Esophagus squamous epithelium (tissue), 4 donors: ENCODE measurements around the gene CACUL1.

Experiments
- POLR2A ChIP-seq, 4 donors: fragments of 450-650 bp; IDR thresholded peaks; one replicate each; pipeline ENCODE4 v1.6.1; 2017; ENCODE audit warnings: antibody characterized with exemption in 4 of 4, mild to moderate bottlenecking in 4 of 4, moderate library complexity in 3 of 4
- TF ChIP-seq, protein P1 (sequence below), 6 experiments: fragments of 450-650 bp in 4 of 6; fragments of 200-600 bp in 2 of 6; sonication (generic) in 2 of 6; IDR thresholded peaks; one replicate each; pipeline ENCODE4 v1.5.1; 2016 to 2019; ENCODE audit warnings: antibody characterized with exemption in 6 of 6, mild to moderate bottlenecking in 4 of 6, moderate library complexity in 4 of 6

DNA sequence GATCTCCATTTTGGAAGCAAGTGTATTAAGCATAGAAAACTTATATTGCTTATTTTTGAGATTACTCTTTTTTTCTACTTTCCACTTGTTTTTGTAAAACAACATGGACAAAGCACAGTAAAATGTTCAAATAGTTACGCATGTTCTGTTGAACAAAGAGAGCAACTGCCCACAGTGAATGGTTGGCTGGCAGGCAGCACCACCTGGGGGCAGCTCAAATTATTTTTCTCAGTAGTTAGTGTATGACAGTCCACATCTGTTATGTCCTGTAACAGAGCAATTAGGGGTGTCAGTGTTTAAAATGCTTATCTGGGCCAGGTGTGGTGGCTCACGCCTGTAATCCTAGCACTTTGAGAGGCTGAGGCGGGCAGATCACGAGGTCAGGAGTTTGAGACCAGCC lies 46.1 kb upstream of the CACUL1 start:
- TF ChIP-seq, protein P1, sequence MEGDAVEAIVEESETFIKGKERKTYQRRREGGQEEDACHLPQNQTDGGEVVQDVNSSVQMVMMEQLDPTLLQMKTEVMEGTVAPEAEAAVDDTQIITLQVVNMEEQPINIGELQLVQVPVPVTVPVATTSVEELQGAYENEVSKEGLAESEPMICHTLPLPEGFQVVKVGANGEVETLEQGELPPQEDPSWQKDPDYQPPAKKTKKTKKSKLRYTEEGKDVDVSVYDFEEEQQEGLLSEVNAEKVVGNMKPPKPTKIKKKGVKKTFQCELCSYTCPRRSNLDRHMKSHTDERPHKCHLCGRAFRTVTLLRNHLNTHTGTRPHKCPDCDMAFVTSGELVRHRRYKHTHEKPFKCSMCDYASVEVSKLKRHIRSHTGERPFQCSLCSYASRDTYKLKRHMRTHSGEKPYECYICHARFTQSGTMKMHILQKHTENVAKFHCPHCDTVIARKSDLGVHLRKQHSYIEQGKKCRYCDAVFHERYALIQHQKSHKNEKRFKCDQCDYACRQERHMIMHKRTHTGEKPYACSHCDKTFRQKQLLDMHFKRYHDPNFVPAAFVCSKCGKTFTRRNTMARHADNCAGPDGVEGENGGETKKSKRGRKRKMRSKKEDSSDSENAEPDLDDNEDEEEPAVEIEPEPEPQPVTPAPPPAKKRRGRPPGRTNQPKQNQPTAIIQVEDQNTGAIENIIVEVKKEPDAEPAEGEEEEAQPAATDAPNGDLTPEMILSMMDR (IDR thresholded peaks at IDR 0.05), result peak in 4 of 6 experiments; percentile 9 to 29 (median 24)
- no peak for TF ChIP-seq POLR2A (IDR thresholded peaks at IDR 0.05)
